WTC11 (cell line): Measurements from ENCODE around the gene SYTL1. TPM values are rescaled to one million over a fixed set of nuclear protein-coding genes. Genes with fewer than 3 reads are reported as not detected.

ENCODE experiments used
- ATAC-seq: fragments of 200-7000 bp; cut with Tn5 transposase; 2 replicates; pipeline ENCODE4 v1.10.0; 2021; ENCODE audit warnings: mild to moderate bottlenecking, moderate library complexity
- CTCF ChIA-PET: fragments of 300-600 bp; sonication (Branson Sonifier 250); formaldehyde crosslinking; loops from one replicate; lab custom pipeline; 2021; ENCODE audit warnings: antibody characterized with exemption; lab: Charles Lee
- POLR2A ChIA-PET: fragments of 350-600 bp; sonication (Branson Sonifier 250); formaldehyde crosslinking; loops from one replicate; lab custom pipeline; 2021; ENCODE audit warnings: antibody characterized with exemption; lab: Charles Lee
- DNase-seq: peaks from one replicate; pipeline ENCODE4 v3.0.0; 2021; ENCODE audit warnings: low spot score
- H3K27ac Mint-ChIP-seq: 2 replicates; pipeline ENCODE4 v1.8.0; 2021; ENCODE audit warnings: mixed read lengths
- H3K27me3 Mint-ChIP-seq: 2 replicates; pipeline ENCODE4 v1.8.0; 2021; ENCODE audit warnings: low read depth, mild to moderate bottlenecking, moderate library complexity, mixed read lengths
- H3K36me3 Mint-ChIP-seq: 2 replicates; pipeline ENCODE4 v1.8.0; 2021; ENCODE audit warnings: mixed read lengths
- H3K4me1 Mint-ChIP-seq: 2 replicates; pipeline ENCODE4 v1.8.0; 2022; ENCODE audit warnings: mixed read lengths
- H3K4me3 Mint-ChIP-seq: 2 replicates; pipeline ENCODE4 v1.8.0; 2021; ENCODE audit warnings: mild to moderate bottlenecking, moderate library complexity, mixed read lengths
- H3K9me3 Mint-ChIP-seq: 2 replicates; pipeline ENCODE4 v1.8.0; 2021; ENCODE audit warnings: mixed read lengths
- CREM ChIP-seq: sonication (generic); formaldehyde crosslinking; IDR thresholded peaks from 2 replicates; pipeline ENCODE4 v1.8.1; 2022; ENCODE audit warnings: mild to moderate bottlenecking, missing genetic modification reagents, moderate library complexity
- ESRRA ChIP-seq: sonication (generic); formaldehyde crosslinking; IDR thresholded peaks from 2 replicates; pipeline ENCODE4 v1.8.1; 2022; ENCODE audit warnings: mild to moderate bottlenecking, missing genetic modification reagents, borderline replicate concordance
- ETV6 ChIP-seq: sonication (generic); formaldehyde crosslinking; IDR thresholded peaks from 2 replicates; pipeline ENCODE4 v1.8.1; 2022; ENCODE audit warnings: mild to moderate bottlenecking, missing genetic modification reagents
- FOXP4 ChIP-seq: sonication (generic); formaldehyde crosslinking; IDR thresholded peaks from 2 replicates; pipeline ENCODE4 v1.8.0; 2022; ENCODE audit warnings: mild to moderate bottlenecking, missing genetic modification reagents
- GTF2I ChIP-seq: fragments of 250-450 bp; sonication (Bioruptor Pico); conservative IDR thresholded peaks from 2 replicates; pipeline ENCODE4 v1.4.0; 2021; ENCODE audit warnings: mild to moderate bottlenecking
- IRF2 ChIP-seq: sonication (generic); formaldehyde crosslinking; IDR thresholded peaks from 2 replicates; pipeline ENCODE4 v1.8.0; 2022; ENCODE audit warnings: low read depth, missing genetic modification reagents, borderline replicate concordance
- JAZF1 ChIP-seq: fragments of 250-450 bp; sonication (Bioruptor Pico); IDR thresholded peaks from 2 replicates; pipeline ENCODE4 v1.9.0; 2021; ENCODE audit warnings: moderate library complexity, mild to moderate bottlenecking, inconsistent platforms
- KAT7 ChIP-seq: sonication (generic); formaldehyde crosslinking; IDR thresholded peaks from 2 replicates; pipeline ENCODE4 v1.8.1; 2023; ENCODE audit warnings: missing genetic modification reagents, mild to moderate bottlenecking, borderline replicate concordance
- MAX ChIP-seq: sonication (generic); formaldehyde crosslinking; IDR thresholded peaks from 2 replicates; pipeline ENCODE4 v1.8.0; 2022; ENCODE audit warnings: mild to moderate bottlenecking, missing genetic modification reagents
- MXD4 ChIP-seq: fragments of 250-450 bp; sonication (Bioruptor Pico); IDR thresholded peaks from 2 replicates; pipeline ENCODE4 v1.8.0; 2021; ENCODE audit warnings: mild to moderate bottlenecking, moderate library complexity, borderline replicate concordance
- NFE2L1 ChIP-seq: sonication (generic); formaldehyde crosslinking; IDR thresholded peaks from 2 replicates; pipeline ENCODE4 v1.8.1; 2023; ENCODE audit warnings: missing genetic modification reagents
- NFYB ChIP-seq: sonication (generic); formaldehyde crosslinking; conservative IDR thresholded peaks from 2 replicates; pipeline ENCODE4 v1.8.0; 2022; ENCODE audit warnings: low read depth, missing genetic modification reagents
- PRDM15 ChIP-seq: sonication (generic); formaldehyde crosslinking; IDR thresholded peaks from 2 replicates; pipeline ENCODE4 v1.8.0; 2022; ENCODE audit warnings: missing genetic modification reagents
- RORB ChIP-seq: fragments of 250-450 bp; sonication (Bioruptor Pico); IDR thresholded peaks from 2 replicates; pipeline ENCODE4 v1.9.0; 2021; ENCODE audit warnings: mild to moderate bottlenecking
- SMAD4 ChIP-seq: sonication (generic); formaldehyde crosslinking; IDR thresholded peaks from 2 replicates; pipeline ENCODE4 v1.8.0; 2022; ENCODE audit warnings: mild to moderate bottlenecking, missing genetic modification reagents
- TEAD1 ChIP-seq: sonication (generic); formaldehyde crosslinking; IDR thresholded peaks from 2 replicates; pipeline ENCODE4 v1.8.0; 2022; ENCODE audit warnings: mild to moderate bottlenecking, missing genetic modification reagents
- TP53 ChIP-seq: sonication (generic); formaldehyde crosslinking; IDR thresholded peaks from 2 replicates; pipeline ENCODE4 v1.8.1; 2023; ENCODE audit warnings: mild to moderate bottlenecking, missing genetic modification reagents
- ZNF138 ChIP-seq: sonication (generic); formaldehyde crosslinking; conservative IDR thresholded peaks from 2 replicates; pipeline ENCODE4 v1.8.1; 2022; ENCODE audit warnings: mild to moderate bottlenecking, moderate library complexity, missing genetic modification reagents
- ZNF317 ChIP-seq: sonication (generic); formaldehyde crosslinking; IDR thresholded peaks from 2 replicates; pipeline ENCODE4 v1.8.1; 2023; ENCODE audit warnings: low read depth, mild to moderate bottlenecking, moderate library complexity, missing genetic modification reagents, borderline replicate concordance
- total RNA-seq: library from RNA; stranded (reverse); gene quantifications from 3 replicates; pipeline ENCODE4 v1.2.3, GENCODE V29; 2021
- TF ChIP-seq, protein P1 (sequence below): sonication (generic); formaldehyde crosslinking; IDR thresholded peaks from 2 replicates; pipeline ENCODE4 v1.8.0; 2022; ENCODE audit warnings: mild to moderate bottlenecking, missing genetic modification reagents
- TF ChIP-seq, protein P2 (sequence below): sonication (generic); formaldehyde crosslinking; IDR thresholded peaks from 2 replicates; pipeline ENCODE4 v1.8.0; 2023; ENCODE audit warnings: mild to moderate bottlenecking, missing genetic modification reagents
- TF ChIP-seq, protein P3 (sequence below): sonication (generic); formaldehyde crosslinking; conservative IDR thresholded peaks from 2 replicates; pipeline ENCODE4 v1.8.1; 2023; ENCODE audit warnings: mild to moderate bottlenecking, low read depth, missing genetic modification reagents, moderate library complexity
- TF ChIP-seq, protein P4 (sequence below): sonication (generic); formaldehyde crosslinking; conservative IDR thresholded peaks from 2 replicates; pipeline ENCODE4 v1.8.1; 2022; ENCODE audit warnings: mild to moderate bottlenecking, missing genetic modification reagents

SYTL1 gene
- total RNA-seq, 1 experiment from 2014 or later, result 18.0 TPM

DNA sequence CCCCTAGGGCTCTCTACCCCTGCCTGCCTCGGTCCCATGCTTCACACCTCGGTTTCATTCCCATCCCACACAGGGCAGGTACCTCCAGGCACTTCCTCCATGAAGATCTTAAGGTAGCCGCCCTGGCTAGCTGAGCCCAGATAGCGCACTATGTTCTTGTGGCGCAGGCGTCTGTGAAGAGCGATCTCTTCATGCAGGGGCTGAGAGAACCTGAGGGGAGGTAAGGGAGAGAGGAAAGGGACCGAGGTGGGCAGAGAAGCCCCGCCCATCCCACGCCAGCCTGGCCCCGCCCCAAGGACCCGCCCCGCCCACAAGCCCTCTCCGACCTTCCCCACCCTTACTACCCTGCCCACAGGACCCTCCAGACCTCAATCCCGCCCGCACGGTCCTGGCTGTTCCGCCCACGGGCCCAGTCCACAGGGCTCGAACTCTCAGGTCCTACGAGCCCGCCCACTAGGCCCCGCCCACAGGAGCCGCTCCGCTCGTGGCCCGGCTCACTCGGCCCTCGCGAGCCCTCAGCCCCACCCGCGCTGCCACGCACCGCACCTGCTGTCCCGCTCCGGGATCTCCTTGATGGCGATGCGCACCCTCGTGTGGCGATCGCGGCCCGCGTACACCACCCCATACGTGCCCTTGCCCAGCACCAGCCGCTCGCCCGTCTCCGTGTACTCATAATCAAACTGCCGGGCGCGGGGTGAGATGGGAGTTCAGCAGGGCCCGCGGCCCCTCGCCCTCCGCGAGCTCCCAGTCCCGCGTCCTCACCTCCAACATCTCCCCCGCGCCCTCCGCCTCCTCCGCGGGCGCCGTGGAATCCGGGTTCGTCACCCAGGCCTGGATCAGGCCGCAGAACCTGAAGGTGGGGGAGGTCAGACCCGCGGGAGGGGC, 18.6 kb downstream of the SYTL1 start:
- no peaks in the 10 kb centered on the region for H3K9me3 Mint-ChIP-seq
- ATAC-seq (peak; percentile 41), DNase-seq (peak; percentile 45)
- H3K4me3 Mint-ChIP-seq, result peak overlapping the region; percentile 74
- peaks cover 56% of the 10 kb centered on the region for H3K27me3 Mint-ChIP-seq
- ChIA-PET POLR2A (no interaction called here), CTCF (interaction anchor here (0.6 to 4.0 kb wide), 12 partner anchors 9 to 246 kb away, joined by 3 to 33 read pairs (median 5); partner anchors contain the start of gene CD164L2)
- H3K27ac Mint-ChIP-seq, result no peak overlapping the region
- H3K4me1 Mint-ChIP-seq, result peaks cover 31% of the 10 kb centered on the region
- no peaks in the 10 kb centered on the region for H3K36me3 Mint-ChIP-seq
- TF ChIP-seq, protein P1, sequence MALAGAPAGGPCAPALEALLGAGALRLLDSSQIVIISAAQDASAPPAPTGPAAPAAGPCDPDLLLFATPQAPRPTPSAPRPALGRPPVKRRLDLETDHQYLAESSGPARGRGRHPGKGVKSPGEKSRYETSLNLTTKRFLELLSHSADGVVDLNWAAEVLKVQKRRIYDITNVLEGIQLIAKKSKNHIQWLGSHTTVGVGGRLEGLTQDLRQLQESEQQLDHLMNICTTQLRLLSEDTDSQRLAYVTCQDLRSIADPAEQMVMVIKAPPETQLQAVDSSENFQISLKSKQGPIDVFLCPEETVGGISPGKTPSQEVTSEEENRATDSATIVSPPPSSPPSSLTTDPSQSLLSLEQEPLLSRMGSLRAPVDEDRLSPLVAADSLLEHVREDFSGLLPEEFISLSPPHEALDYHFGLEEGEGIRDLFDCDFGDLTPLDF (CRISPR knock-in tag), result no peak
- TF ChIP-seq, protein P2, sequence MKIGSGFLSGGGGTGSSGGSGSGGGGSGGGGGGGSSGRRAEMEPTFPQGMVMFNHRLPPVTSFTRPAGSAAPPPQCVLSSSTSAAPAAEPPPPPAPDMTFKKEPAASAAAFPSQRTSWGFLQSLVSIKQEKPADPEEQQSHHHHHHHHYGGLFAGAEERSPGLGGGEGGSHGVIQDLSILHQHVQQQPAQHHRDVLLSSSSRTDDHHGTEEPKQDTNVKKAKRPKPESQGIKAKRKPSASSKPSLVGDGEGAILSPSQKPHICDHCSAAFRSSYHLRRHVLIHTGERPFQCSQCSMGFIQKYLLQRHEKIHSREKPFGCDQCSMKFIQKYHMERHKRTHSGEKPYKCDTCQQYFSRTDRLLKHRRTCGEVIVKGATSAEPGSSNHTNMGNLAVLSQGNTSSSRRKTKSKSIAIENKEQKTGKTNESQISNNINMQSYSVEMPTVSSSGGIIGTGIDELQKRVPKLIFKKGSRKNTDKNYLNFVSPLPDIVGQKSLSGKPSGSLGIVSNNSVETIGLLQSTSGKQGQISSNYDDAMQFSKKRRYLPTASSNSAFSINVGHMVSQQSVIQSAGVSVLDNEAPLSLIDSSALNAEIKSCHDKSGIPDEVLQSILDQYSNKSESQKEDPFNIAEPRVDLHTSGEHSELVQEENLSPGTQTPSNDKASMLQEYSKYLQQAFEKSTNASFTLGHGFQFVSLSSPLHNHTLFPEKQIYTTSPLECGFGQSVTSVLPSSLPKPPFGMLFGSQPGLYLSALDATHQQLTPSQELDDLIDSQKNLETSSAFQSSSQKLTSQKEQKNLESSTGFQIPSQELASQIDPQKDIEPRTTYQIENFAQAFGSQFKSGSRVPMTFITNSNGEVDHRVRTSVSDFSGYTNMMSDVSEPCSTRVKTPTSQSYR (CRISPR knock-in tag), result no peak
- TF ChIP-seq ETV6 (CRISPR knock-in tag) (peak; percentile 50; the same call in 1 of the 2 replicates), MXD4 (CRISPR knock-in tag) (no peak), JAZF1 (CRISPR knock-in tag) (no peak), TEAD1 (no peak), TP53 (0 out of 2 replicates have a peak, but pooled peaks have one; percentile 43), NFYB (no peak), GTF2I (no peak), NFE2L1 (no peak), MAX (CRISPR knock-in tag) (no peak), CREM (CRISPR knock-in tag) (no peak), FOXP4 (peak; percentile 67; the same call in 1 of the 2 replicates), ZNF138 (CRISPR knock-in tag) (no peak), IRF2 (CRISPR knock-in tag) (no peak), ESRRA (CRISPR knock-in tag) (0 out of 2 replicates have a peak, but pooled peaks have one; percentile 32), PRDM15 (no peak), KAT7 (0 out of 2 replicates have a peak, but pooled peaks have one; percentile 84), RORB (CRISPR knock-in tag) (no peak), SMAD4 (CRISPR knock-in tag) (no peak), ZNF317 (CRISPR knock-in tag) (no peak)
- TF ChIP-seq, protein P3, sequence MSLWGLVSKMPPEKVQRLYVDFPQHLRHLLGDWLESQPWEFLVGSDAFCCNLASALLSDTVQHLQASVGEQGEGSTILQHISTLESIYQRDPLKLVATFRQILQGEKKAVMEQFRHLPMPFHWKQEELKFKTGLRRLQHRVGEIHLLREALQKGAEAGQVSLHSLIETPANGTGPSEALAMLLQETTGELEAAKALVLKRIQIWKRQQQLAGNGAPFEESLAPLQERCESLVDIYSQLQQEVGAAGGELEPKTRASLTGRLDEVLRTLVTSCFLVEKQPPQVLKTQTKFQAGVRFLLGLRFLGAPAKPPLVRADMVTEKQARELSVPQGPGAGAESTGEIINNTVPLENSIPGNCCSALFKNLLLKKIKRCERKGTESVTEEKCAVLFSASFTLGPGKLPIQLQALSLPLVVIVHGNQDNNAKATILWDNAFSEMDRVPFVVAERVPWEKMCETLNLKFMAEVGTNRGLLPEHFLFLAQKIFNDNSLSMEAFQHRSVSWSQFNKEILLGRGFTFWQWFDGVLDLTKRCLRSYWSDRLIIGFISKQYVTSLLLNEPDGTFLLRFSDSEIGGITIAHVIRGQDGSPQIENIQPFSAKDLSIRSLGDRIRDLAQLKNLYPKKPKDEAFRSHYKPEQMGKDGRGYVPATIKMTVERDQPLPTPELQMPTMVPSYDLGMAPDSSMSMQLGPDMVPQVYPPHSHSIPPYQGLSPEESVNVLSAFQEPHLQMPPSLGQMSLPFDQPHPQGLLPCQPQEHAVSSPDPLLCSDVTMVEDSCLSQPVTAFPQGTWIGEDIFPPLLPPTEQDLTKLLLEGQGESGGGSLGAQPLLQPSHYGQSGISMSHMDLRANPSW (CRISPR knock-in tag), result no peak
- TF ChIP-seq, protein P4, sequence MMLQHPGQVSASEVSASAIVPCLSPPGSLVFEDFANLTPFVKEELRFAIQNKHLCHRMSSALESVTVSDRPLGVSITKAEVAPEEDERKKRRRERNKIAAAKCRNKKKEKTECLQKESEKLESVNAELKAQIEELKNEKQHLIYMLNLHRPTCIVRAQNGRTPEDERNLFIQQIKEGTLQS (CRISPR knock-in tag), result no peak
